Sciatic nerve (tissue), 2 donors: ENCODE data around the gene CLDN11. TPM values are rescaled to one million over a fixed set of nuclear protein-coding genes. Genes with fewer than 3 reads are reported as not detected.

Experiments
- ATAC-seq: fragments of 200-7000 bp; cut with Tn5 transposase; one replicate; pipeline ENCODE4 v1.9.1; 2020; ENCODE audit warnings: mild to moderate bottlenecking, moderate library complexity
- DNase-seq: peaks from one replicate; pipeline ENCODE4 v3.0.0-alpha.2; 2020; ENCODE audit warnings: low spot score
- intact Hi-C: fragments of 100-400 bp; cut with DNase I; formaldehyde crosslinking; loops from one replicate; pipeline ENCODE4 v1.14.2; 2022
- total RNA-seq: library from RNA; stranded (reverse); fragmentation: NEBNext Ultra II Directional; extraction: Animal tissue kit (Norgen Biotek cat#: 25700); gene quantifications from one replicate; pipeline ENCODE4 v1.2.1, GENCODE V29; 2021
- donor health status: DM: no; HTN: no; CAD: no.
- donor health status: DM: no; HTN: no; CAD: no.

Gene CLDN11
- total RNA-seq, 1 donor from 2014 or later: 88.2 TPM

- intact Hi-C loops: no loop called here
- ATAC-seq: no peak
- DNase-seq: no peak
Observed at GRCh38 chr3:170424879-170425278, 6.2 kb downstream of the CLDN11 start.

- DNase-seq: no peak
- intact Hi-C loops: no loop called here
- ATAC-seq: peak; percentile 22
Observed at GRCh38 chr3:170425491-170426239, 7.0 kb downstream of the CLDN11 start.

- ATAC-seq (no peak), DNase-seq (no peak)
- intact Hi-C loops: no loop called here
Observed at GRCh38 chr3:170426240-170426797, 7.7 kb downstream of the CLDN11 start.

GRCh38 chr3:170428095-170428494, 9.4 kb downstream of the CLDN11 start:
- no peak for ATAC-seq
- DNase-seq: no peak
- intact Hi-C loops: no loop called here

- no peak for DNase-seq
Observed at GRCh38 chr3:170429050-170429449, 10.4 kb downstream of the CLDN11 start.

GRCh38 chr3:170431054-170431453, 12.4 kb downstream of the CLDN11 start:
- intact Hi-C loops: no loop called here
- DNase-seq (no peak), ATAC-seq (no peak)

More at GRCh38 chr3:170429050-170429449, 10.4 kb downstream of the CLDN11 start:
- intact Hi-C loops: no loop called here
- peak; percentile 39 for ATAC-seq

- intact Hi-C loops: no loop called here
- no peak for ATAC-seq
Observed at GRCh38 chr3:170432416-170432815, 13.7 kb downstream of the CLDN11 start.

GRCh38 chr3:170436697-170437096, 18.0 kb downstream of the CLDN11 start:
- no peak for ATAC-seq
- DNase-seq: no peak
- intact Hi-C loops: no loop called here

More at GRCh38 chr3:170432416-170432815, 13.7 kb downstream of the CLDN11 start:
- DNase-seq: no peak

GRCh38 chr3:170437176-170437575, 18.5 kb downstream of the CLDN11 start:
- DNase-seq (no peak), ATAC-seq (peak; percentile 44)

GRCh38 chr3:170437696-170438407, 19.2 kb downstream of the CLDN11 start:
- DNase-seq (no peak), ATAC-seq (peak; percentile 18)
- intact Hi-C loops: no loop called here

More at GRCh38 chr3:170437176-170437575, 18.5 kb downstream of the CLDN11 start:
- intact Hi-C loops: no loop called here

GRCh38 chr3:170438836-170439235, 20.2 kb downstream of the CLDN11 start:
- ATAC-seq: no peak
- intact Hi-C loops: no loop called here
- no peak for DNase-seq

GRCh38 chr3:170440344-170440743, 21.7 kb downstream of the CLDN11 start:
- DNase-seq: no peak
- no peak for ATAC-seq
- intact Hi-C loops: no loop called here

GRCh38 chr3:170441412-170441811, 22.7 kb downstream of the CLDN11 start:
- ATAC-seq (no peak), DNase-seq (no peak)
- intact Hi-C loops: no loop called here

GRCh38 chr3:170442947-170443346, 24.3 kb downstream of the CLDN11 start:
- DNase-seq (no peak), ATAC-seq (no peak)
- intact Hi-C loops: no loop called here

- ATAC-seq: no peak
- no peak for DNase-seq
- intact Hi-C loops: no loop called here
Observed at GRCh38 chr3:170443457-170443856, 24.8 kb downstream of the CLDN11 start.

- intact Hi-C loops: no loop called here
- no peak for DNase-seq
- peak; percentile 83 for ATAC-seq
Observed at GRCh38 chr3:170448584-170448983, 29.9 kb downstream of the CLDN11 start.

GRCh38 chr3:170450039-170450438, 31.4 kb downstream of the CLDN11 start:
- intact Hi-C loops: no loop called here
- ATAC-seq (no peak), DNase-seq (no peak)

GRCh38 chr3:170454509-170454908, 35.8 kb downstream of the CLDN11 start:
- DNase-seq: no peak
- no peak for ATAC-seq
- intact Hi-C loops: no loop called here

- DNase-seq (no peak), ATAC-seq (no peak)
- intact Hi-C loops: no loop called here
Observed at GRCh38 chr3:170458285-170458684, 39.6 kb downstream of the CLDN11 start.

GRCh38 chr3:170463011-170463410, 44.3 kb downstream of the CLDN11 start:
- DNase-seq: no peak
- ATAC-seq: no peak

More at GRCh38 chr3:170463011-170463410, 44.3 kb downstream of the CLDN11 start:
- intact Hi-C loops: no loop called here
